ENCODE results near the gene SLIT3. TPM values are rescaled to one million over a fixed set of nuclear protein-coding genes. Genes with fewer than 3 reads are reported as not detected.

SLIT3 gene
- 100 to 1,000 TPM in 1 of 3 donors, 10 to 100 TPM in 2; 30.7 to 103 (median 54.1) TPM for total RNA-seq

GRCh38 chr5:169300468-169301385, at the start of gene SLIT3:
SLIT3 (minus strand) TSS chr5:169301139; CDS start chr5:169300709, 430 bp downstream.
- H3K4me1 ChIP-seq: no peaks in the 10 kb centered on the region
- no peaks in the 10 kb centered on the region for H3K36me3 ChIP-seq
- intact Hi-C loops (cut with DNase I; ENCODE audit: low total_unique reads): no loop called here
- peak; percentile 56 to 61 for DNase-seq (ENCODE audit: low spot score in 2 of 2)
- H3K27me3 ChIP-seq: peaks cover 0 to 15% of the 10 kb centered on the region in 2 donors
- peak within 1 kb of the TSS; percentile 57 to 88 (median 64) for H3K4me3 ChIP-seq
- no peaks in the 10 kb centered on the region for H3K9me3 ChIP-seq
- TF ChIP-seq CTCF (IDR thresholded peaks at IDR 0.05) (no peak), POLR2AphosphoS5 (IDR thresholded peaks at IDR 0.05) (peak in 1 of 3 donors; percentile 31)
- H3K27ac ChIP-seq: peak within 1 kb of the TSS; percentile 48 to 87

GRCh38 chr5:169350016-169350415, 49.1 kb upstream of the SLIT3 start:
- Histone ChIP-seq H3K27me3 (no peaks in the 10 kb centered on the region), H3K9me3 (no peaks in the 10 kb centered on the region), H3K27ac (no peak overlapping the region), H3K4me3 (no peak overlapping the region), H3K4me1 (no peaks in the 10 kb centered on the region), H3K36me3 (no peaks in the 10 kb centered on the region)
- no peak for DNase-seq (ENCODE audit: low spot score in 2 of 2)
- TF ChIP-seq POLR2A (IDR thresholded peaks at IDR 0.05): no peak
- no peak for TF ChIP-seq CTCF (IDR thresholded peaks at IDR 0.05)
- no peak for TF ChIP-seq POLR2AphosphoS5 (IDR thresholded peaks at IDR 0.05)
- intact Hi-C loops (cut with DNase I; ENCODE audit: low total_unique reads): no loop called here

DNA sequence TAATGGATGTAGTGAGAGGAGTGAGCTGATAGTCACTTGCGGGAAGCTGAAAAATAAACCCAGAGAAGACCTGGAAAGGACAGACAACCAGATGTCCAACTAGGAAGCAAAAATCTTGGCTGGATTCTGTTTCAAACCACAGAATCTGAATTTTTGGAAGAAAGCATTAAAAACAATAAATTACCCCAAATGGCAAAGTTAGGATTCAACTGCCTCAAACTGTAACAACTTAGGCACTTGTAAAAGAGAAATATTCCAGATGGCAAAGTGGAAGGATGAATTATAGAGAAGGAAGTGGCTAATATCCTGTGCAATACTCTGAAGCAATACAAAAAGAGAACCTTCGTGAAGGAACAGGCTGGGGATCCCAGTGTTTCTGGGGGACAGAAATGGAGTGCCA, 46.8 kb upstream of the SLIT3 start:
- peak overlapping the region in 1 of 2 donors; percentile 48 for H3K27ac ChIP-seq
- H3K4me1 ChIP-seq: no peaks in the 10 kb centered on the region
- DNase-seq (ENCODE audit: low spot score in 2 of 2): no peak
- TF ChIP-seq POLR2A (IDR thresholded peaks at IDR 0.05) (no peak), POLR2AphosphoS5 (IDR thresholded peaks at IDR 0.05) (peak in 1 of 3 donors; percentile 54)
- intact Hi-C loops (cut with DNase I; ENCODE audit: low total_unique reads): no loop called here
- no peak overlapping the region for H3K4me3 ChIP-seq
- no peaks in the 10 kb centered on the region for H3K27me3 ChIP-seq
- no peaks in the 10 kb centered on the region for H3K36me3 ChIP-seq
- H3K9me3 ChIP-seq: no peaks in the 10 kb centered on the region

GRCh38 chr5:169344629-169345028, 43.7 kb upstream of the SLIT3 start:
- Histone ChIP-seq H3K9me3 (no peaks in the 10 kb centered on the region), H3K4me1 (no peaks in the 10 kb centered on the region), H3K27me3 (no peaks in the 10 kb centered on the region), H3K4me3 (no peak overlapping the region), H3K36me3 (no peaks in the 10 kb centered on the region), H3K27ac (peak overlapping the region in 1 of 2 donors; percentile 57)
- TF ChIP-seq CTCF (IDR thresholded peaks at IDR 0.05) (no peak), POLR2AphosphoS5 (IDR thresholded peaks at IDR 0.05) (peak in 1 of 3 donors; percentile 49), POLR2A (IDR thresholded peaks at IDR 0.05) (no peak)
- intact Hi-C loops (cut with DNase I; ENCODE audit: low total_unique reads): no loop called here
- no peak for DNase-seq (ENCODE audit: low spot score in 2 of 2)

DNA sequence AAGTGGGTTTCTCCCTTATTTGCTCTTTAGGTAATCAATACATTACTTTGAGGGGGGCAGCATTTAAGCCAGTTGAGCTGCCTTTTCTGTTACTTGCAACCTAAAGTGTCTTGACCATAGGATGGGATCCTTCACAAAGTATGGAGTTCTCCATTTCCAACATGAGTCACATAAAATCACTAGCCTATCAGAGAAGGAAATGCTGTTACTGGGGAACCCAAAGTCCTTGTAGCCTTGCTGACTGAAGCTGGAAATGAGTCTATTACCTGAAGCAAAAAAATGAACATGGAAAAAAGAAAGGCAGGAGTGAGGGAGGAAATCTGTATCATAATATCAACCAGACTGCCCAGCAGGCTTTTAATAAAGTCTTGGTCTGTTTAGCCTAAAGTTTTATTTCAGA, 42.8 kb upstream of the SLIT3 start:
- intact Hi-C loops (cut with DNase I; ENCODE audit: low total_unique reads): no loop called here
- TF ChIP-seq CTCF (IDR thresholded peaks at IDR 0.05) (no peak), POLR2A (IDR thresholded peaks at IDR 0.05) (no peak), POLR2AphosphoS5 (IDR thresholded peaks at IDR 0.05) (no peak)
- no peaks in the 10 kb centered on the region for H3K4me1 ChIP-seq
- no peak for DNase-seq (ENCODE audit: low spot score in 2 of 2)
- no peaks in the 10 kb centered on the region for H3K36me3 ChIP-seq
- no peak overlapping the region for H3K4me3 ChIP-seq
- no peaks in the 10 kb centered on the region for H3K9me3 ChIP-seq
- no peaks in the 10 kb centered on the region for H3K27me3 ChIP-seq
- H3K27ac ChIP-seq: no peak overlapping the region

Measured in breast epithelium (tissue), 4 donors.